Gastrocnemius medialis (tissue), 4 donors: ENCODE data around the gene HSPA12B.

Experiments
- CTCF ChIP-seq, 5 experiments: fragments of 450-650 bp in 3 of 5; fragments of 200-600 bp in 2 of 5; sonication (generic) in 2 of 5; IDR thresholded peaks in 4 of 5; conservative IDR thresholded peaks in 1 of 5; 1 replicate in 4 of 5; 2 replicates in 1 of 5; pipeline ENCODE4 v1.5.1; 2016 to 2019; ENCODE audit warnings: antibody characterized with exemption in 5 of 5, mild to moderate bottlenecking in 3 of 5, moderate library complexity in 3 of 5
- POLR2A ChIP-seq, 2 donors: fragments of 450-650 bp; IDR thresholded peaks; one replicate each; pipeline ENCODE4 v1.6.1; 2017; ENCODE audit warnings: antibody characterized with exemption in 2 of 2, mild to moderate bottlenecking in 2 of 2, moderate library complexity in 2 of 2

- TF ChIP-seq CTCF (IDR thresholded peaks at IDR 0.05 in 4 of 5, conservative IDR thresholded peaks at IDR 0.05 in 1 of 5) = peak in 1 of 5 experiments; percentile 13
- no peak for TF ChIP-seq POLR2A (IDR thresholded peaks at IDR 0.05)
Observed at GRCh38 chr20:3696200-3696599, 36.3 kb upstream of the HSPA12B start.
